Psoas muscle (tissue), 8 donors: ENCODE results near the gene GCFC2. TPM values are rescaled to one million over a fixed set of nuclear protein-coding genes. Genes with fewer than 3 reads are reported as not detected.

Experiments
- ATAC-seq, 4 donors: fragments of 200-7000 bp; cut with Tn5 transposase; one replicate each; pipeline ENCODE4 v1.9.1; 2020; ENCODE audit warnings: moderate library complexity in 3 of 4, mild to moderate bottlenecking in 2 of 4
- DNase-seq, 2 donors: peaks; one replicate each; pipeline ENCODE4 v3.0.0-alpha.2; 2020
- H3K27ac ChIP-seq: fragments of 200-600 bp; one replicate; pipeline ENCODE4 v1.8.0; 2022
- H3K27me3 ChIP-seq, 3 donors: fragments of 200-600 bp in 1 of 3; one replicate each; pipeline versions ENCODE4 v1.6.1 to v1.8.0; 2013 to 2022; ENCODE audit warnings: low read length in 2 of 3, mild to moderate bottlenecking in 2 of 3, moderate library complexity in 1 of 3; ENCODE audit not compliant: insufficient read depth in 3 of 3
- H3K36me3 ChIP-seq, 2 donors: fragments of 200-600 bp in 1 of 2; one replicate each; pipeline versions ENCODE4 v1.6.1 to v1.8.0; 2013 to 2022; ENCODE audit warnings: low read depth in 1 of 2, mild to moderate bottlenecking in 1 of 2, moderate library complexity in 1 of 2; ENCODE audit not compliant: insufficient read depth in 1 of 2
- H3K4me1 ChIP-seq: fragments of 200-600 bp; one replicate; pipeline ENCODE4 v1.8.0; 2022
- H3K4me3 ChIP-seq: fragments of 200-600 bp; one replicate; pipeline ENCODE4 v1.8.0; 2022; ENCODE audit warnings: mild to moderate bottlenecking
- H3K9me3 ChIP-seq: fragments of 200-600 bp; one replicate; pipeline ENCODE4 v1.8.0; 2022
- WGBS, 3 donors: extraction: QIAGEN DNeasy Blood & Tissue Kit; methylation state at CpG; one replicate each; pipeline versions ENCODE4 v1.1.6 to v1.1.7; 2013; 5-methylcytosine and 5-hydroxymethylcytosine counted together
- intact Hi-C, 2 donors: fragments of 100-400 bp; cut with DNase I; formaldehyde crosslinking; loops; one replicate each; pipeline versions ENCODE4 v1.11.0 to v1.14.2; 2022
- polyA plus RNA-seq, 3 donors: library from polyadenylated mRNA; stranded (reverse); fragments of 200-250 nt; gene quantifications; one replicate each; pipeline ENCODE4 v1.2.3, GENCODE V29; 2013
- total RNA-seq, 4 donors: library from RNA; stranded (reverse); fragmentation: NEBNext Ultra II Directional in 2 of 4; extraction: Animal tissue kit (Norgen Biotek cat#: 25700) in 2 of 4; gene quantifications; one replicate each; pipeline versions ENCODE4 v1.2.1 to v1.2.4, GENCODE V29; 2021 to 2023
- TF ChIP-seq, protein P1 (sequence below): fragments of 200-600 bp; IDR thresholded peaks from one replicate; pipeline ENCODE4 v1.8.0; 2022; ENCODE audit warnings: antibody characterized with exemption
- donor health status: healthy with polysubstance abuse.
- donor health status: DM: no; HTN: no; CAD: no; lungs with moderate emphysema.
- donor health status: Bipolar disorder and iron deficiency.
- donor health status: healthy.
- donor health status: DM: yes; HTN: yes; CAD: no.
- donor health status: DM: no; HTN: no; CAD: no.
- donor health status: DM: no; HTN: no; CAD: no.
- donor health status: DM: yes; HTN: yes; CAD: no.

GCFC2 gene
- total and polyA plus RNA-seq, 7 donors: 13.2 to 31.5 (median 20.2) TPM

DNA sequence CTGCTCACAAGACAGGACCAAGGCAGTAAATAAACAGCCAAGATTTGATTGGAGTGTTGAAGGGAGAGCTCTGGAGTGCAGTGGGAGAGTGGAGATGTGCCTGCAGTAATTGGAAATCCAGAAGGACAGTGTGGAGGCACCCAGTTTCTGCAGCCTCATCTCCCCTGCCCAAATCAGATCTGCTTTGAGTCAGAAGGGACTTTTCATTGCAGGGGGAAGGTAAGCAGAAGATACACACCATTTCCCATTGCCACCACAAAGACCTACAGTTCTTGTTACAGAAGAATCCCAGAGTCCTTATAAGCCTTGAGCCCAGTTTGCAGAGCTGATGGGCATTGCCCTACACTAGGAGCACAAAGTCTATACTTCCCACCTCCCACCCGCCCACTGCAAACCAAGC, 27.2 kb upstream of the GCFC2 start:
- TF ChIP-seq, protein P1, sequence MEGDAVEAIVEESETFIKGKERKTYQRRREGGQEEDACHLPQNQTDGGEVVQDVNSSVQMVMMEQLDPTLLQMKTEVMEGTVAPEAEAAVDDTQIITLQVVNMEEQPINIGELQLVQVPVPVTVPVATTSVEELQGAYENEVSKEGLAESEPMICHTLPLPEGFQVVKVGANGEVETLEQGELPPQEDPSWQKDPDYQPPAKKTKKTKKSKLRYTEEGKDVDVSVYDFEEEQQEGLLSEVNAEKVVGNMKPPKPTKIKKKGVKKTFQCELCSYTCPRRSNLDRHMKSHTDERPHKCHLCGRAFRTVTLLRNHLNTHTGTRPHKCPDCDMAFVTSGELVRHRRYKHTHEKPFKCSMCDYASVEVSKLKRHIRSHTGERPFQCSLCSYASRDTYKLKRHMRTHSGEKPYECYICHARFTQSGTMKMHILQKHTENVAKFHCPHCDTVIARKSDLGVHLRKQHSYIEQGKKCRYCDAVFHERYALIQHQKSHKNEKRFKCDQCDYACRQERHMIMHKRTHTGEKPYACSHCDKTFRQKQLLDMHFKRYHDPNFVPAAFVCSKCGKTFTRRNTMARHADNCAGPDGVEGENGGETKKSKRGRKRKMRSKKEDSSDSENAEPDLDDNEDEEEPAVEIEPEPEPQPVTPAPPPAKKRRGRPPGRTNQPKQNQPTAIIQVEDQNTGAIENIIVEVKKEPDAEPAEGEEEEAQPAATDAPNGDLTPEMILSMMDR: no peak
- ATAC-seq (no peak), DNase-seq (no peak)
- 87 to 98% (median 92%) methylated on average over 1 of the region's 1 CpG for WGBS, 3 donors
- H3K27ac ChIP-seq: no peak overlapping the region
- H3K9me3 ChIP-seq: no peaks in the 10 kb centered on the region
- no peaks in the 10 kb centered on the region for H3K27me3 ChIP-seq
- H3K4me1 ChIP-seq: no peaks in the 10 kb centered on the region
- intact Hi-C loops: no loop called here
- no peaks in the 10 kb centered on the region for H3K36me3 ChIP-seq
- H3K4me3 ChIP-seq: no peak overlapping the region

DNA sequence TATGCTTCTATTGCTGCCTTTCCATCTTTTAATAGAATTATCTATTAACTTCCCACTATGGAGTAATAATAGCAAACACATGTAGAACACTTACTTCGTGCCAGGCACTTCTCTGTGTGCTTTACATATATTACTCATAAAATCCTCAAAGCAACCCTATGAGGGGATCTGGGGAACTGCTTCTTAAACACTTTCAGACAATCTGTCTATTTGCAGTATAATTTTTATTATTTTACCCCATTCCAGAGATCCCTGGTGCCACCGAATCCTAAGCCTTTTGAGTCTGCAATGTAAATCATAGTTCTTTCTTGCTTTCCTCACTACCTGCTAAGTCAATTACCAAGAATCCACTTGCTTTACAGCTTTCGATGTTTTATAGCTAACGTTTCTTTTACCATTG, 25.6 kb upstream of the GCFC2 start:
- intact Hi-C loops: no loop called here
- Histone ChIP-seq H3K27me3 (no peaks in the 10 kb centered on the region), H3K9me3 (no peaks in the 10 kb centered on the region), H3K36me3 (no peaks in the 10 kb centered on the region), H3K4me3 (no peak overlapping the region), H3K4me1 (no peaks in the 10 kb centered on the region), H3K27ac (no peak overlapping the region)
- DNase-seq (no peak), ATAC-seq (no peak)
- 58 to 61% (median 58%) methylated on average over 4 of the region's 4 CpGs for WGBS, 3 donors
- TF ChIP-seq, protein P1: no peak

DNA sequence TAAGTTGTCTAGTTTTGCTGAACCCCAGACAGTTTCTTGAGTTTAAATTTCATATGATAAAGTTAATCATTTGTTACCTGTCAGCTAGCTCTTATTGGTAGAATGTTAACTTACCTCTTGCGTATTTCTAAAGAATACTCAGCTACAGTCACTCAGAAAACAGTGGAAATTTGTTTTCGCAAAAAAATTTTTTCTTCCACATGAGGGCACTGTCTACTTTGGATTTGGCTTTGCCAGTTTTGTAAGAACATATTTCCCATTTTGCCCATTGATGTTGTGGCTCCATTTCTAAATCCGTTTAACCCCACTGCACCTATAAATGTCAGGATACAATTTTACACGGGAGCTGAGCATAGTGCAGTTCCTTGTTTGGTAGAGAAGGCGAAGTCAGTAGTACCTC, 19.1 kb upstream of the GCFC2 start:
- intact Hi-C loops: no loop called here
- Histone ChIP-seq H3K36me3 (no peaks in the 10 kb centered on the region), H3K9me3 (no peaks in the 10 kb centered on the region), H3K27ac (no peak overlapping the region), H3K4me1 (no peaks in the 10 kb centered on the region), H3K27me3 (no peaks in the 10 kb centered on the region), H3K4me3 (no peak overlapping the region)
- ATAC-seq (no peak), DNase-seq (no peak)
- 53 to 68% (median 57%) methylated on average over 5 of the region's 5 CpGs for WGBS, 3 donors
- TF ChIP-seq, protein P1: no peak

DNA sequence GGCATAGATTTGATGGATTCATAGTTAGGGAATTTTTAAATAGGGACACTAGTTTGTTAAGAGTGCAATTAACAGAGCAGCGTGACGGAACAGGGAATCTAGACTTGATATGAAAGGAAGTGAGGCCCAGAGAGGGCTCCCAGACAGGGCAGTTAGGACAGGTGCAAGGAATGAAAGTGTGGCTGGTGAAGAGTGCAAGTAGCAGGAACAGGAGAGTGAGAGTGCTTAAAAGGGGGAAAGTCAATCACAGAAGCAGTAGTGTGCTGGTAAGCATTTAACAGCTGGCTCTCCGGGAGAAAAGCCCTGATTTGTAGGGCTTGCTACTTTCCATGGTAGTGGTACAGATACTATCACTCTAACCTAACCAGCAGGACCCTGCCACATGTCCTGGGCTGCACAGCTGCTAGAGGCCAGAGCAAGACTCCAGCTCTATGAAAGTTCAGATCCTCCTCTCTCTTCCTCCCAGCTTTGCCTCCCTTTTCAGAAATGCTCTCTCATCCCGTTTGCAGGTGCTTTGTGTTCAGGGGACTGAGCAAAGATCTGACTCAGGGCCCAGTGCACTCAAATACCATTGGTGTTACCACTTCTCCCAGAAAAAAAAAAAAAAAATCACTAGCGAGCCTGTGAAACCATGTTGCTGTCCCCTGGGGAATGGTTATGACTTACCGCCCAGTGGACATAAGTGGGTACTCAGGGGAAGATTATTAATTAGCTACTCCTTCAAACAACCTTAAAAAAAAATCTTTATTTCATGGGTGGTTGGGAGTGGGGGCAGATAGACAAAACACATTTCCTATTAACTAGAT, 18.1 kb upstream of the GCFC2 start:
- Histone ChIP-seq H3K4me1 (no peaks in the 10 kb centered on the region), H3K4me3 (no peak overlapping the region), H3K27me3 (no peaks in the 10 kb centered on the region), H3K9me3 (no peaks in the 10 kb centered on the region), H3K36me3 (no peaks in the 10 kb centered on the region), H3K27ac (no peak overlapping the region)
- intact Hi-C loops: no loop called here
- ATAC-seq (no peak), DNase-seq (no peak)
- TF ChIP-seq, protein P1: no peak
- WGBS, 3 donors: 61 to 70% (median 65%) methylated on average over 6 of the region's 6 CpGs

DNA sequence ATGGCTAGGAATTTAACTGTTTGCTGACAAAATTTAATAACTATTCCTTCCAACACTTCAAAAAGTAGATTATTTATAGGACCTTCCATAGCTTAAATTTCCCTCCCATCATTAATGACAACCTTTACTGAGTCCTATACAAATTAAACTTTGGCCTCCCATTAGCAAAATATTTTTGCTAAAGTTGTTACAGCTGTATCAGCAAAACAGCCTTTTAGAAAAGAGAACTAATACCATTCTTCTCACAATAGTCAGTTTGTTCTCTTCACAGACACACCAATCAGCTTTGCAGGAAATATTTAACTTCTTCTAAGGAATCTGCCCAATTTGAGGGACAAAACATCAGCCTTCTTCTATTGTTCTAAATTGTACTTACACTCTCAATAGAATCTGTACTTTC, 12.0 kb upstream of the GCFC2 start:
- no peak for DNase-seq
- Histone ChIP-seq H3K9me3 (no peaks in the 10 kb centered on the region), H3K4me3 (no peak overlapping the region), H3K4me1 (no peaks in the 10 kb centered on the region), H3K36me3 (no peaks in the 10 kb centered on the region), H3K27me3 (no peaks in the 10 kb centered on the region), H3K27ac (no peak overlapping the region)
- intact Hi-C loops: no loop called here
- no peak for ATAC-seq
- TF ChIP-seq, protein P1: no peak
